ENCODE results near the gene S100PBP. TPM values are rescaled to one million over a fixed set of nuclear protein-coding genes. Genes with fewer than 3 reads are reported as not detected.

Gene S100PBP
- polyA plus RNA-seq, 1 experiment: 20.7 TPM

DNA sequence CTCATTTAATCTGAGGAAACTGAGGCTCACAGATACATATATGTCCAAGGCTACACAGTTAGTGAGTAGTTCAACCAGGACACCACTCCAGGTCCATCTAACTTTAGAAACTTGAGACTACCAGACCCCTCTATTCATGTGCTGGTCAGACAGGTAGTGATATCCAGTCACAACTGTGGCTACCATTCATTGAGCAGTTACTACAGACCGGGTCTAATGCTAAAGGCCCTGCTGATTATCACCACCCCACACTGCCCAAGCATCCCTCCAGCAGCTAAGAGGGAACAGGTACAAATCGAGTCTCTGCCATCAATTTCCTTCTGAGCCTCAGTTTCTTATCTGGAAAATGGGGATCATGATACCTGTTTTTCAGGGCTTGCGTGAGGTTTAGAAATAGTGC, 74.2 kb downstream of the S100PBP start:
- no peaks in the 10 kb centered on the region; the same call in 1 of the 2 replicates for H3K36me3 ChIP-seq (ENCODE audit: control insufficient read depth, insufficient read depth, low read length)
- ChIA-PET POLR2A (no interaction called here), CTCF (interaction anchor here (0.8 to 2.7 kb wide), 10 partner anchors 8 to 372 kb away, joined by 3 to 43 read pairs (median 6); no protein-coding TSS in a partner anchor)
- H3K4me3 ChIP-seq (ENCODE audit: low read depth, low read length): no peak overlapping the region
- no peak for DNase-seq (ENCODE audit: low read depth)
- no peak for TF ChIP-seq CTCF (IDR thresholded peaks at IDR 0.05; ENCODE audit: insufficient read depth, low read depth, low read length)
- peaks cover 8% of the 10 kb centered on the region for H3K27me3 ChIP-seq (ENCODE audit: control insufficient read depth, insufficient read depth, low read length)

- peak; percentile 29; the same call in 1 of the 2 replicates for TF ChIP-seq CTCF (IDR thresholded peaks at IDR 0.05; ENCODE audit: insufficient read depth, low read depth, low read length)
- Histone ChIP-seq H3K4me3 (ENCODE audit: low read depth, low read length) (peak overlapping the region; percentile 37), H3K36me3 (ENCODE audit: control insufficient read depth, insufficient read depth, low read length) (no peaks in the 10 kb centered on the region; the same call in 1 of the 2 replicates), H3K27me3 (ENCODE audit: control insufficient read depth, insufficient read depth, low read length) (peaks cover 8% of the 10 kb centered on the region)
- POLR2A ChIA-PET: interaction anchor here (0.6 kb wide), 1 partner anchor 22 kb away, joined by 12 read pairs; no protein-coding TSS in a partner anchor
- CTCF ChIA-PET: interaction anchor here (0.7 to 2.7 kb wide), 13 partner anchors 11 to 428 kb away, joined by 3 to 43 read pairs (median 4); no protein-coding TSS in a partner anchor
- no peak for DNase-seq (ENCODE audit: low read depth)
Observed at GRCh38 chr1:32892368-32893197, 75.1 kb downstream of the S100PBP start.

GRCh38 chr1:32893198-32894018, 76.0 kb downstream of the S100PBP start:
- DNase-seq (ENCODE audit: low read depth): no peak
- H3K36me3 ChIP-seq (ENCODE audit: control insufficient read depth, insufficient read depth, low read length): no peaks in the 10 kb centered on the region; the same call in 1 of the 2 replicates
- H3K4me3 ChIP-seq (ENCODE audit: low read depth, low read length): peak overlapping the region; percentile 37
- H3K27me3 ChIP-seq (ENCODE audit: control insufficient read depth, insufficient read depth, low read length): peaks cover 8% of the 10 kb centered on the region
- CTCF ChIA-PET: interaction anchor here (0.9 to 2.7 kb wide), 10 partner anchors 11 to 429 kb away, joined by 3 to 43 read pairs (median 4); no protein-coding TSS in a partner anchor
- TF ChIP-seq CTCF (IDR thresholded peaks at IDR 0.05; ENCODE audit: insufficient read depth, low read depth, low read length): peak; percentile 36
- POLR2A ChIA-PET: interaction anchor here (0.6 kb wide), 1 partner anchor 23 kb away, joined by 12 read pairs; no protein-coding TSS in a partner anchor

DNA sequence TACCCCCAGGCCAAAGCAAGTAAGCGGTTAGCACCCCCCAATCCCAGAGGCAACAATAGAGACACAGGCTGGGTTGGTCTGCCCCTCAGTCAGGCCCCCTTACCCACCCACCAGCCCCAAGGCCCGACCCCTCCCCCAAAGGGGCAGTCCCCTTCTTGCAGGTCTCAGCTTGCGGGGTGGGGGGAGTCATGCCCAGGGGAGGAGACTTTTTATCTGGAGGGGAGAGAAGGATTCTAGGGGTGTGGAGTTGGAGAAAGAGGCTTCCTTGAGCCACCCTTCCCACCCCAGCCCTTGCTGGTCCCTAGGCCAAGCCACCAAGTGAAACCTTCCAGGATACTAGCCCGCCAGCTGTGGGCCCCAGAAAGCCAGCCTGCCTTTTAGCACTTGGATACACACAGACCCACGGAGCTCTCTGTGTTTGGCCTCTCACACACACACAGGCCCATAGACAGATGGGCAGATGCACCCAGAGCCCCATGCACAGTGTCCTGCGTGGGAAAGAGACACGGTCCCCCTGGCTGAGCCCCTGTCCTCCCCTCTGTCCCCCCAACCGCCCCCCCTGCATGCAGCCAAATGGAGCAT, 76.7 kb downstream of the S100PBP start:
- DNase-seq (ENCODE audit: low read depth): no peak
- no peak overlapping the region for H3K4me3 ChIP-seq (ENCODE audit: low read depth, low read length)
- H3K36me3 ChIP-seq (ENCODE audit: control insufficient read depth, insufficient read depth, low read length): no peaks in the 10 kb centered on the region; the same call in 1 of the 2 replicates
- ChIA-PET POLR2A (no interaction called here), CTCF (interaction anchor here (1.1 to 2.4 kb wide), 5 partner anchors 12 to 192 kb away, joined by 3 to 9 read pairs (median 4); no protein-coding TSS in a partner anchor)
- H3K27me3 ChIP-seq (ENCODE audit: control insufficient read depth, insufficient read depth, low read length): peaks cover 7% of the 10 kb centered on the region
- TF ChIP-seq CTCF (IDR thresholded peaks at IDR 0.05; ENCODE audit: insufficient read depth, low read depth, low read length): no peak

Measured in BJ (cell line).